ENCODE measurements around the gene PCDHA12.
"Not testable (repeated sequence)": the region's sequence is repeated elsewhere in the genome, so short reads cannot be mapped to it uniquely, and the experiment has no call there.

The PCDHA12 gene

DNA sequence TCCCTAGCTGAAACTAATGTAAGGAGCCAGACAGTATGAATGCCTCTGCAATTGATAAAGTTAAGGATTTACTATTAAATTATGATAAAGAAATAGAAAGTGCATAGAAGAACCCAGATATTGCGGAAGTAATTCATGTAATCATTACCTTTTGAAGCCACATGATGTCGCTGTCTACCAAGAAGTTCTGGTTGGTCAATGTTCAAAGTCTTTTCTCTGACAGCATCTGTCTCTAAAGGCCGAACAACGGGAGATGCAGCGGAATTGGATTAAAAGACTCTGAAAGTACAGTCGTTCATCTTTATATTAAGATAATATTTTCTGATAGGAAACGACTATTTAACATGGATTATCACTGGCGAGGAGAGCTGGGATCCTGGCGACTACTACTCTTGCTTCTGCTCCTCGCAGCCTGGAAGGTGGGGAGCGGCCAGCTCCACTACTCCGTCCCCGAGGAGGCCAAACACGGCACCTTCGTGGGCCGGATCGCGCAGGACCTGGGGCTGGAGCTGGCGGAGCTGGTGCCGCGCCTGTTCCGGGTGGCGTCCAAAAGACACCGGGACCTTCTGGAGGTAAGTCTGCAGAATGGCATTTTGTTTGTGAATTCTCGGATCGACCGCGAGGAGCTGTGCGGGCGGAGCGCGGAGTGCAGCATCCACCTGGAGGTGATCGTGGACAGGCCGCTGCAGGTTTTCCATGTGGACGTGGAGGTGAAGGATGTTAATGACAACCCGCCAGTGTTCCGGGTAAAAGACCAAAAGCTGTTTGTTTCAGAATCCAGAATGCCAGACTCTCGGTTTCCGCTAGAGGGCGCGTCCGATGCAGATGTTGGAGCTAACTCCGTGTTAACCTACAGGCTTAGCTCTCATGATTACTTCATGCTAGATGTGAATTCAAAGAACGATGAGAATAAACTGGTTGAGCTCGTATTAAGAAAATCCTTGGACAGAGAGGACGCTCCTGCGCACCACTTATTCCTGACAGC is 33.8 kb upstream of the PCDHA12 start, which contains the start of gene PCDHA8:
TSS of gene PCDHA8 (plus strand) at position 210 of the 985 bp plus-strand sequence. CDS start at position 345, 135 bp downstream.
- H3K4me3 ChIP-seq (ENCODE audit: low read depth, low read length), result no peak within 1 kb of the TSS
- TF ChIP-seq, protein P1, sequence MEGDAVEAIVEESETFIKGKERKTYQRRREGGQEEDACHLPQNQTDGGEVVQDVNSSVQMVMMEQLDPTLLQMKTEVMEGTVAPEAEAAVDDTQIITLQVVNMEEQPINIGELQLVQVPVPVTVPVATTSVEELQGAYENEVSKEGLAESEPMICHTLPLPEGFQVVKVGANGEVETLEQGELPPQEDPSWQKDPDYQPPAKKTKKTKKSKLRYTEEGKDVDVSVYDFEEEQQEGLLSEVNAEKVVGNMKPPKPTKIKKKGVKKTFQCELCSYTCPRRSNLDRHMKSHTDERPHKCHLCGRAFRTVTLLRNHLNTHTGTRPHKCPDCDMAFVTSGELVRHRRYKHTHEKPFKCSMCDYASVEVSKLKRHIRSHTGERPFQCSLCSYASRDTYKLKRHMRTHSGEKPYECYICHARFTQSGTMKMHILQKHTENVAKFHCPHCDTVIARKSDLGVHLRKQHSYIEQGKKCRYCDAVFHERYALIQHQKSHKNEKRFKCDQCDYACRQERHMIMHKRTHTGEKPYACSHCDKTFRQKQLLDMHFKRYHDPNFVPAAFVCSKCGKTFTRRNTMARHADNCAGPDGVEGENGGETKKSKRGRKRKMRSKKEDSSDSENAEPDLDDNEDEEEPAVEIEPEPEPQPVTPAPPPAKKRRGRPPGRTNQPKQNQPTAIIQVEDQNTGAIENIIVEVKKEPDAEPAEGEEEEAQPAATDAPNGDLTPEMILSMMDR (IDR thresholded peaks at IDR 0.05; ENCODE audit: borderline replicate concordance, insufficient read depth, low read depth, low read length), result no peak

- no peak overlapping the region for H3K4me3 ChIP-seq (ENCODE audit: low read depth, low read length)
- TF ChIP-seq, protein P1 (IDR thresholded peaks at IDR 0.05; ENCODE audit: borderline replicate concordance, insufficient read depth, low read depth, low read length), result no peak
Measured at GRCh38 chr5:140842798-140843733, 32.0 kb upstream of the PCDHA12 start.

- H3K4me3 ChIP-seq (ENCODE audit: low read depth, low read length), result not testable (repeated sequence)
Measured at GRCh38 chr5:140848139-140849102, 26.7 kb upstream of the PCDHA12 start, which contains the start of gene PCDHA9. PCDHA9 (plus strand) TSS chr5:140848382; CDS start chr5:140848496, 114 bp downstream.

- H3K4me3 ChIP-seq (ENCODE audit: low read depth, low read length), result not testable (repeated sequence)
Measured at GRCh38 chr5:140849831-140850634, 25.1 kb upstream of the PCDHA12 start.

GRCh38 chr5:140855772-140856674 is 19.1 kb upstream of the PCDHA12 start, which contains the start of gene PCDHA10:
PCDHA10 (plus strand) TSS chr5:140855897; CDS start chr5:140856049, 152 bp downstream.
- H3K4me3 ChIP-seq (ENCODE audit: low read depth, low read length), result no peak within 1 kb of the TSS
- TF ChIP-seq, protein P1 (IDR thresholded peaks at IDR 0.05; ENCODE audit: borderline replicate concordance, insufficient read depth, low read depth, low read length), result no peak

DNA sequence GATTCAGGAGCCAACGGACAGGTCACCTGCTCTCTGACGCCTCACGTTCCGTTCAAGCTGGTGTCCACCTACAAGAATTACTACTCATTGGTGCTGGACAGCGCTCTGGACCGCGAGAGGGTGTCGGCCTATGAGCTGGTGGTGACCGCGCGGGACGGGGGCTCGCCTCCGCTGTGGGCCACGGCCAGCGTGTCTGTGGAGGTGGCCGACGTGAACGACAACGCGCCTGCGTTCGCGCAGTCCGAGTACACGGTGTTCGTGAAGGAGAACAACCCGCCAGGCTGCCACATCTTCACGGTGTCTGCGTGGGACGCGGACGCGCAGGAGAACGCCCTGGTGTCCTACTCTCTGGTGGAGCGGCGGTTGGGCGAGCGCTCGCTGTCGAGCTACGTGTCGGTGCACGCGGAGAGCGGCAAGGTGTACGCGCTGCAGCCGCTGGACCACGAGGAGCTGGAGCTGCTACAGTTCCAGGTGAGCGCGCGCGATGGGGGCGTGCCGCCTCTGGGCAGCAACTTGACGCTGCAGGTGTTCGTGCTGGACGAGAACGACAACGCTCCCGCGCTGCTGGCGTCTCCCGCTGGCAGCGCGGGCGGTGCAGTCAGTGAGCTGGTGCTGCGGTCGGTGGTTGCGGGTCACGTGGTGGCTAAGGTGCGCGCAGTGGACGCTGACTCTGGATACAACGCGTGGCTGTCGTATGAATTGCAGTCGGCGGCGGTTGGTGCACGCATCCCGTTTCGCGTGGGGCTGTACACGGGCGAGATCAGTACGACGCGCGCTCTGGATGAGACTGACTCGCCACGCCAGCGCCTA is 17.7 kb upstream of the PCDHA12 start:
- H3K4me3 ChIP-seq (ENCODE audit: low read depth, low read length), result no peak overlapping the region

More for the DNA sequence above, 17.7 kb upstream of the PCDHA12 start:
- TF ChIP-seq, protein P1 (IDR thresholded peaks at IDR 0.05; ENCODE audit: borderline replicate concordance, insufficient read depth, low read depth, low read length), result no peak

Measured in GM12875 (cell line).